TTC549 (cell line): ENCODE measurements around the gene SNAPIN.

Experiments
- FAIRE-seq: peaks from 2 replicates; lab custom pipeline; 2012; peaks lifted over from hg19 to GRCh38; lab: Jason Lieb, UNC

Gene SNAPIN

GRCh38 chr1:153678519-153679336 is 20.2 kb downstream of the SNAPIN start, which contains the start of gene NPR1:
Gene NPR1, plus strand, starts transcription at chr1:153678688. Its CDS starts 421 bp downstream, at chr1:153679109.
- FAIRE-seq = no peak

DNA sequence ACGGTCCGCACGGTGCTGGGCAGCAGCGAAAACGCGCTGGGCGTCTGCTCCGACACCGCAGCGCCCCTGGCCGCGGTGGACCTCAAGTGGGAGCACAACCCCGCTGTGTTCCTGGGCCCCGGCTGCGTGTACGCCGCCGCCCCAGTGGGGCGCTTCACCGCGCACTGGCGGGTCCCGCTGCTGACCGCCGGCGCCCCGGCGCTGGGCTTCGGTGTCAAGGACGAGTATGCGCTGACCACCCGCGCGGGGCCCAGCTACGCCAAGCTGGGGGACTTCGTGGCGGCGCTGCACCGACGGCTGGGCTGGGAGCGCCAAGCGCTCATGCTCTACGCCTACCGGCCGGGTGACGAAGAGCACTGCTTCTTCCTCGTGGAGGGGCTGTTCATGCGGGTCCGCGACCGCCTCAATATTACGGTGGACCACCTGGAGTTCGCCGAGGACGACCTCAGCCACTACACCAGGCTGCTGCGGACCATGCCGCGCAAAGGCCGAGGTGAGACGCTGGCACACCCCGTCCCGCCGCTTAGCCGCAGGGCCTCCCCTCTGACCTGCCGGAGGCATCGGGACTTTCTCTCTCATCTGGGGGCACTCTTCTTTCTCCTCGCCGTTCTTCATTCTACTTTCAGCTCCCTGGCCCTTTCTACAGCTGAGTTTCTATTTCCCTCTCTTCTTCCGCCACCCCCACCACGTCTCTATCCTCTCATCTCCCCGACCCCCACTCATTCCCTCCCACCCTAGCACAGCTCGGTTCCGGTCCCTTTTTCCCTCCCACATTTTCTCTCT is 21.0 kb downstream of the SNAPIN start:
- no peak for FAIRE-seq

- no peak for FAIRE-seq
Measured at GRCh38 chr1:153680120-153680403, 21.6 kb downstream of the SNAPIN start.

DNA sequence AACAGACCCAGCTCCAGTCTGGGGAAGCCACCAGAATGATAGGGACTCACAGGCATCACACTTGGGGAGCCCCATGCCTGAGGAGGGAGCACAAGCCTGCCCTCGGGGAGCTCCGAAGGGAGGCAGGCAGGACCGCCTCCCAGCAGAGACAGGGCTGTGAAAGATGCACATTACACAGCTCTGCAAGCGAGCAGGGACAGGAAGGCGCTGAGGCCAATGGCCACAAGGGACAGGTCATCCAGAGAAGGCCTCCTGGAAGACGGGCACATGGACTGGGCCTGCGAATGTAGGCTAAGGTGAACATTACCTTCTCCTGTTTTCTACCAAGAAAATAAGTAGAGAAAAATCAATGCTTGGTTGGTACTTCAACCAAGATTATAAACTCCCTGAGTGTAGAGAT is 24.2 kb downstream of the SNAPIN start:
- FAIRE-seq = no peak

GRCh38 chr1:153683854-153684253 is 25.4 kb downstream of the SNAPIN start:
- FAIRE-seq = no peak

DNA sequence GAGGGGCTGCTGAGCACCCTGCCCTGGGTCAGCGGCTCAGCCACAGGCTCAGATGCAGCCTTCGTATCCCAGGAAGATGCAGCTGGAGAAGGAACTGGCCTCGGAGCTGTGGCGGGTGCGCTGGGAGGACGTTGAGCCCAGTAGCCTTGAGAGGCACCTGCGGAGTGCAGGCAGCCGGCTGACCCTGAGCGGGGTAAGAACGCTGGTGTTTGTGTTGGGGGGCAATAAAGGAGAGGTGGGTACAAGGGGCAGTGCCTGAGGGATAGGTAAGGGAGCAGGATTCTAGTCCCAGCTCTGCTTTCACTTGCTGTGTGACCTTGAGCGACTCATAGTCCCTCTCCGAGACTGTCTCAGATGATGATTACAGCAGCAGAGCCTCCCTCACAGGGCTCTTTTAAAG is 26.4 kb downstream of the SNAPIN start:
- FAIRE-seq = no peak

- no peak for FAIRE-seq
Measured at GRCh38 chr1:153685544-153686340, 27.2 kb downstream of the SNAPIN start.

DNA sequence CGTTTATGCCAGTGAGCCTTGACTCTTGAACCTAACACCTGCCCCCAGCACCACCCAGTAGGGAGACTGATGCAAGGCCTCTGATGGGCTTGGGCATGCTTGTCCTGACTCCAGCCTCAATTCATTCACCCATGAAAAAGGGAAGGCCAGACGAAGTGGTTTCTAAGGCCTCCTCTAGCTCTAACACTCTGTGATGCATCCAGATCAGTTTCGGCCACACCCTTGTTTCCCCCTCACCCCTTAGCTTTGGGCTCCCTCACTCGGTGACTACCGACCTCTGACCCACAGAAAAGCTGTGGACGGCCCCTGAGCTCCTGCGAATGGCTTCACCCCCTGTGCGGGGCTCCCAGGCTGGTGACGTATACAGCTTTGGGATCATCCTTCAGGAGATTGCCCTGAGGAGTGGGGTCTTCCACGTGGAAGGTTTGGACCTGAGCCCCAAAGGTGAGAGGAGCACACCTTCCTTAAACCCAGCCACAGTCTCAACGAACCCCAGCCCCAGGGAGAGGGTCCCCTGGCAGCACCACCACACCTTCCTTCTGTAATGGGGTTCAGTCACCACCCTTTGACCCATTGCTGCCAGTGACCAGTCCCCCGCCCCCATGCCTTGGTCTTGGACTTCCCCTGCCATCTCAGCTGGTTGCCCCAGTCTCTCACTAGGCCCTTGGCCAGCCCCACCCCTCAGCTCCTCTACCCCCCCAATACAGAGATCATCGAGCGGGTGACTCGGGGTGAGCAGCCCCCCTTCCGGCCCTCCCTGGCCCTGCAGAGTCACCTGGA is 29.0 kb downstream of the SNAPIN start:
- no peak for FAIRE-seq

GRCh38 chr1:153688276-153688675 is 29.8 kb downstream of the SNAPIN start:
- no peak for FAIRE-seq

- no peak for FAIRE-seq
Measured at GRCh38 chr1:153688736-153689328, 30.3 kb downstream of the SNAPIN start.

DNA sequence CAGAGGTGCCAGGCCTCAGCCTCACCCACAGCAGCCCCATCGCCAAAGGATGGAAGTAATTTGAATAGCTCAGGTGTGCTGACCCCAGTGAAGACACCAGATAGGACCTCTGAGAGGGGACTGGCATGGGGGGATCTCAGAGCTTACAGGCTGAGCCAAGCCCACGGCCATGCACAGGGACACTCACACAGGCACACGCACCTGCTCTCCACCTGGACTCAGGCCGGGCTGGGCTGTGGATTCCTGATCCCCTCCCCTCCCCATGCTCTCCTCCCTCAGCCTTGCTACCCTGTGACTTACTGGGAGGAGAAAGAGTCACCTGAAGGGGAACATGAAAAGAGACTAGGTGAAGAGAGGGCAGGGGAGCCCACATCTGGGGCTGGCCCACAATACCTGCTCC is 35.0 kb downstream of the SNAPIN start:
- FAIRE-seq = no peak

DNA sequence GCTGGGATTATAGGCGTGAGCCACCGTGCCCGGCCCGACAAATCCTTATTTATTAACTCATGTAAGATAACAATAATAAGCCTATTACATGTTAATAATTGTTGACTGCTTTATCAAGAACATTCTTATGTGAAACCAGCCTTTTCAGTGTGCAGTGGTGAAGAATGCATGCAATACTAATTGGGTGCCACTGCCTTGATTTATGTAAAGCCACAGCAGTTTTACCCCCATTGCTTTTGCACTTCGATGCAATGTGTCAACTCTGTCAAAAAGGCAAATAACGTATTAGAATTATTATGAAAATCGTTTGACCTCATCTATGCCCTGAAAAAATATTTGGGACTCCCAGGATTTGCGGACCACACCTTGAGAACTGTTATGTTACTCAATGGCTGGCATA is 38.2 kb downstream of the SNAPIN start:
- no peak for FAIRE-seq

DNA sequence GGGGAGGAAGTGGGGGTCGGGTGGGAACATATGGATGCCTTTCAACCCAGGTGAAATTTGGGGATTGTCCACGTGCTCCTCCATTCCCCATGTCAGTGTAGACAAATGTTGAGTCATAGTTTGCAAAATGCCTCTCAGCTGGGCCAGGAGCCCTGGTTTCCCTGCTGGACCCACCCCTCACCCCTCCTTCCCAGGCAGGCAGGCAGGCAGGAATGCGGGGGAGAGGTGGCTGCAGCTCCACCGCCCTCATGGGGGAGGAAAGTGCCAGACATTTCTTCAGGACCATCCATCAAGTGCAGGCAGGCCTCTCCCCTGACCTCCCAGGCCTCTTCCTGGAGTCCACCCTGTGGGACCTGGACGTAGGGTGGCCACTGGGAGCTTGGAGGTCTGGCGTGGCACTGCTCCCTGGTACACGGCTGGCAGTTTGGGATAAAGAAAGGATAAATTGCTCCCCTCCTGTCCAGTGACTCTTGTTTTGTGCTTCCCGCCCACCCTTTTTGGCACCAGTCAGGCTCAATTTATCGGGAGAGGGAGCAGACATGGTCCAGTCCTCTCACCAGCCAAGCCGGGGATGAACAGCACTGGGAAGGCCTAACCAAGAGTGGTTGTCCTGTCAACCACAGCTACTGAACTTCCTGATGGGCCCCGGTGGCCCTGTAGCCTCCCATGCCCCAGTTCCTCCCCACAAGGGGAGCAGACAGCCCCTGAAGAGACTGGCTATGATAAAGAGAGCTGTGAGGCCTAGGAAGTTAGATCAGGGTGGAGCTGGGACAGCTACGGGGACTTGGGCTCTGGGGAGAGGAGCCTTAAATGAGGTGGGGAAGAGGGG is 38.9 kb downstream of the SNAPIN start:
- FAIRE-seq = no peak

GRCh38 chr1:153698020-153698922 is 39.8 kb downstream of the SNAPIN start:
- FAIRE-seq = no peak

- no peak for FAIRE-seq
Measured at GRCh38 chr1:153698923-153699714, 40.6 kb downstream of the SNAPIN start.

DNA sequence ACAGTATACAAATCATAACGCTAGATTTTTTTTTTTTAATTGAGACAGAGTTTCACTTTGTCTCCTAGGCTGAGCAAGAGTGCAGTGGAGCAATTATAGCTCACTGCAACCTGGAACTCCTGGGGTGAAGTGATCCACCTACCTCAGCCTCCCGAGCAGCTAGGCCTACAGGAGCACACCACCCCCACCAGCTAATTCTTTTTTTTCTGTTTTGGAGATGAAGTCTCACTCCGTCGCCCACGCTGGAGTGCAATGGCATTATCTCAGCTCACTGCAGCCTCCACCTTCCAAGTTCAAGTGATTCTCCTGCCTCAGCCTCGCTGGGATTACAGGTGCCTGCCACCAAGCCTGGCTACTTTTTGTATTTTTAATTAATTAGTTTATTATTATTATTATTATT is 41.3 kb downstream of the SNAPIN start:
- no peak for FAIRE-seq

DNA sequence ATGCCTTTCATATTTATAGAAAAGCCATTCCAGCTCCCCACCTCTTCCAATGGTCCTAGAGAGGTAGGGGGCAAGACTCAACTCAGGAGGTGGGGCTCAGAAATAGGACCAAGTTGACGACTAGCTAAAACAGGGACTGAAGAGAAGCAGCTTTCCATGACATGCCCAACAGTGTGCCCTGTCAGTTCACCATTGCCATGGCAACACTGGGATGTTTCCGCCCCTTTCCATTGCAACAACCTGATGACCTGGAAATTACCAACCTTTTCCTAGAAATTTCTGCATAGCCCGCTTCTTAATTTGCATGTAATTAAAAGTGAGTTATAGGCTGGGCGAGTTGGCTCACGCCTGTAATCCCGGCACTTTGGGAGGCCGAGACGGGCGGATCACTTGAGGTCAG is 47.0 kb downstream of the SNAPIN start:
- FAIRE-seq = no peak

GRCh38 chr1:153711026-153711425 is 52.5 kb downstream of the SNAPIN start:
- FAIRE-seq = no peak
